Putamen (tissue), 1 donor: ENCODE results near the gene TTC23.

Experiments
- DNase-seq: peaks from one replicate; pipeline ENCODE4 v3.0.0-alpha.2; 2016; ENCODE audit warnings: low spot score

TTC23 gene, protein sequence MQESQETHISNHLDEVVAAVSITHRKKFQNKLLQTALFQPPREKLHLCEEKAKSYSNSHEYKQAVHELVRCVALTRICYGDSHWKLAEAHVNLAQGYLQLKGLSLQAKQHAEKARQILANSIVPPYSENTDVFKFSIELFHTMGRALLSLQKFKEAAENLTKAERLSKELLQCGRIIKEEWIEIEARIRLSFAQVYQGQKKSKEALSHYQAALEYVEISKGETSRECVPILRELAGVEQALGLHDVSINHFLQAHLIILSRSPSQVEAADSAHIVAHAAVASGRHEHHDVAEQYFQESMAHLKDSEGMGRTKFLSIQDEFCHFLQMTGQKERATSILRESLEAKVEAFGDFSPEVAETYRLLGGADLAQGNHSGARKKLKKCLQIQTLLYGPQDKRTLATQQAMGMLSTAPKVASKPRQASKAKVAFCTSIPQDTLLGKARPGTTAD

DNA sequence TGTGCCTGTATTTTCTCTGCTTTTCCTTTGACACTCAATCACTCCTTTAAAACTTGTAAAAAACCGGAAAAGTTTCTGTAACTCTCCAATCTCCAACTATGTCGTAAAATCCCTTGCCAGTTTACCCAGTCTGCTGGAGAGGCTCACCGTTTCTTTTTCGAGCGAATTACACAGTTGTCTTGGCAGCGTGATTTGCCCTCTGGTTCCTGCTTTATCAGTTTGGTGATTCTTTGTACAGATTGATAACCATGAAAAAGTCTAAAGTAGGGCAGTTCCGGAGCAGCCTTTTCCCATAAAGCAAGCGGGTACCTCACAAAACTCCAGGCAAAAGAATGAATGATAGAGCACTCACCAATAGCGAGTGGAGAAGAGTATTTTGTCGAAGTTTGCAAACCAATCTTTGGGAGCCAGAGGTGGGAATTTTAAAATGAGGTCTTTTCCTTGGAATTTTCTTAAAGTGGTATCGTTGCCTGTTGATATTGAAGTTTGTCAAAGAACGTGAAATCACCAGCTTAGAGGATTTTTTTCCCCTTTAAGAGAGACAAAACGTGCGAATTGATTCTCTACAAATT, at the start of gene TTC23:
TSS of gene TTC23 (minus strand) at position 312 of the 572 bp plus-strand sequence. CDS start 20,869 bp downstream, outside the sequence.
- DNase-seq: peak; percentile 77

DNA sequence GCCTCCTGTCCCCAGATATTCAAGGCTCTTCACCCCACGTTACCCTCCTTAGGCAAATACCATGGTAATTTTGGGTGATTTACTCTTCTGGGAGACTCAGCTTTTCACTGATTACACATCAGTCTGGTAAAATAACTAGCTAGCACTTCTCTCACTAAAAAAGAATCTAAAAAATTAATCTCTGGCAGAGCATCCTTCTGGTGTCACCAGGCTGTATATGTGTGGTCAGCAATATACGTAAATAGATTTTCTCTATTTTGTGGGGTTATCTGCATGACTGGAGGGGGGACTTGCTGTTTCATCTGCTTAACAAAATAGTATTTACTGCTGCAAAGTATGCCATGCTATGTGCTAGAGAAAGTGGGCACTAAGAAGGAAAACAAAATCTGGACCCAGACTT, 47.0 kb upstream of the TTC23 start:
- no peak for DNase-seq

DNA sequence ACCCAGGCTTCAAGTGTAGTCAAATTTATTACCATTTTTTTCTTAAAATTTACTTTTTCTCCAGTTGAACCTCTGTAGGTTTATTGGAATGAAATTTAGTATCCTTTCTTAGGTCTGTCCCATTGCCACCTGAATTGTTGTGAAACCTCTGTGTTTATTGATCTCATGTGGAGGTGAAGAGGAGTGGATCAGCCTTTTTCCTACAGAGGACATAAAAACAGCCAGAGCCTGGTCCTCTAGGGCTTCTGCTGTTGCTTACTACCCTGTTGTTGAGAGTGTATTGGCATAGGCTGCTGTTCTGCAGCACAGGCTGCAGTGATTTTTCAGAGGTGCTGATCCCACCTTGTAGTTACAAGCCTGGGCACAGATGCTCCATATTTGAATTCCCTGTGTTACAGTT, 46.5 kb upstream of the TTC23 start:
- no peak for DNase-seq

DNA sequence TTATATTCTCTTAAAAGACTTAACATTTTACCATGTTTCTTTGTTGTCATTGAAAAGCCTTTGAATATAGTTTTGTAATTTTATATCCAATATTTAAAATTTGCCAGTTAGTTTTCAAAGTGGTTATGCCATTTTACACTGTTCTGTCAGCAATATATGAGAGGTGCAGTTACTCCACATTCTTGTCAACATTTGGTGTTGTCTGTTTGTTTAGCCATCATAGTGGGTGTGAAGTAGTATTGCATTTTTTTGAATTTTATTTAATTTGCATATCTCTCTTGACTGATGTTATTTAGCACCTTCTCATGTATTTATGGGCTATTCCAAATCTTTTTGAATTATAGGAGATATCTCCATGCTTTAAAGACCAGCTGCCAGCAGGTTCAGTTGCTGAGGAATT, 42.3 kb upstream of the TTC23 start:
- DNase-seq: no peak

DNA sequence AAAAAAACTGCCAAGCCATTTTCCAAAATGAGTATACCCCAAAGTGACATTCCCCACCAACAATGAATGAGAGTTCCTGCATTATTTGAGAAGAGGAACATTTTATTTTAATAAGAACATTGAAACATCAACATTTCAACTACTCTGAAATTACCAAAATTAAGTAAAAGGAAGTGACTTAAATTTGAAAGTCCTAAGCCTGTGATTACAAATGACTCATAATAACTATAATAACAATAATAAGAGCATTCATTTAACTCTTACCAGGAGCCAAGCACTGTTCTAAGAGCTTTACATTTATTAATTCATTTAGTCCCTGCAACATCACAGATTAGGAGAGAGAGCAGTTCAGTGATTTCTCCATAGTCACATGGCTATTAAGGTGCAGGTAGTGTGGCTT, 34.3 kb upstream of the TTC23 start:
- DNase-seq: no peak

DNA sequence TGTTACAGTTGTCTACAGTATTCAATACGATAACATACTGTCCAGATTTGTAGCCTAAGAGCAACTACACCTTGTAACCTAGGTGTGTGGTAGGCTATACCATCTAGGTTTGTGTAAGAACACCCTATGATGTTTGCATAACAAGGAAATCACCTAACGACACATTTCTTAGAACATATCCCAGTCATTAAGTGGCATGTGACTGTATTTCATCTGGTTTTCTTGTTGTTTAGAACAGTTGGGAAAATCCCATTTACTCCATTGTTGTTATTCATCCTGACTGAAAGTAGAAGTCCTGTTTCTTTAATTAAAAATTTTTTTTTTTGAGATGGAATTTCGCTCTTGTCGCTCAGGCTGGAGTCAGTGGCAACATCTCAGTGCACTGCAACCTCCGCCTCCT, 33.2 kb upstream of the TTC23 start:
- DNase-seq: no peak

DNA sequence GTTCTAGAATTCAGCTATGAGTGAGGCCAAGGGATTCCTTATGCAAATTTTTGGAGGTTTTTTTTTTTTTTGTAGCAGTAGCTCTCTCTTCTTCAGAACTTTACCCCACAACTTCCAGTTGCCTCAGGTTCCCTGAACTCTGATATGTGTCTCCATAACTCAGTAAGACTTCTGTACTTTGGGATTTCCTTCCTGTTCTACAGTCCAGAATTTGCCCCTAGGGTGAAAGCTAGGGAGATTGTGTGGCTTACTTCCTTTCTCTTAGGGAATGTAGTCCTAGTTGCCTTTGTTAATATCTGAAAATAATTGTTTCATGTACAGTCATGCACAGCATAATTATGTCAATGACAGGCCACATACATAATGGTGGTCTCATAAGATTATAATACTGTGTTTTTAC, 32.7 kb upstream of the TTC23 start:
- DNase-seq: no peak

DNA sequence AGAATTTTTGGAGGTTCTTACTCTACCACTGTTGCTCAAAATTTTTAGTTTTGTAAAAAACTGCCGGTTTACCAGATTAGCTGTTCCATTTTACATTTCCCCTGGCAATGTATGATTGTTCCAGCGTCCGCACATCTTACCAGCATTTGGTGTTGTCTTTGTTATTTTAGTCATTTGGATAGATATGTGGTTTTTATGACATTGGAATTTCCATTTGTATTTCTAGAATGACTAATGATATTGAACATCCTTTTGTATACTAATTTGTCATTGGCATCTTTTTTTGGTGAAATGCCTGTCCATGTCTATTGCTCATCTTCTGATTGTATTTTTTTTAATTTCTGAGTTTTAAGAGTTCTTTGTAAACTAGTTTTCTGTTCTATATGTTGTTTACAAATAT, 30.4 kb upstream of the TTC23 start:
- DNase-seq: no peak

DNA sequence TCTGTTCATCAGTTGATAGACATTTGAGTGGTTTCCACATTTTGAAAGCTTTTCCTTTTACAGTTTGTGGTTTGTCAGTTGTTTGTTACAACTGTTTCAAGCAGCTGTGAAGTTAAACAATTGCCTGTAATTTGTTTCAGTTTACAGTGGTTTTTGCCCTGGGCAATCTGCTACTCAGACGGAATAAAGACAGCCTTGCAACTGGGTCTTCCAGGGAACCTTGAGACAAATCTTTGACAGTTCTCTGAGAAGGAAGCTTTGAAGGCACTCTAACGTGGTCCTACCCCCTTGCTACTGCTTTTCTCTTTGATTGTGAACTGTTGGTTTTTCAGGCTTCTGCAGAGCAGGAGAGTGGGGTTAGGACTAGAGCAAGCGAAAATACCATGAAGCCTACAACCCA, 29.9 kb upstream of the TTC23 start:
- DNase-seq: no peak

DNA sequence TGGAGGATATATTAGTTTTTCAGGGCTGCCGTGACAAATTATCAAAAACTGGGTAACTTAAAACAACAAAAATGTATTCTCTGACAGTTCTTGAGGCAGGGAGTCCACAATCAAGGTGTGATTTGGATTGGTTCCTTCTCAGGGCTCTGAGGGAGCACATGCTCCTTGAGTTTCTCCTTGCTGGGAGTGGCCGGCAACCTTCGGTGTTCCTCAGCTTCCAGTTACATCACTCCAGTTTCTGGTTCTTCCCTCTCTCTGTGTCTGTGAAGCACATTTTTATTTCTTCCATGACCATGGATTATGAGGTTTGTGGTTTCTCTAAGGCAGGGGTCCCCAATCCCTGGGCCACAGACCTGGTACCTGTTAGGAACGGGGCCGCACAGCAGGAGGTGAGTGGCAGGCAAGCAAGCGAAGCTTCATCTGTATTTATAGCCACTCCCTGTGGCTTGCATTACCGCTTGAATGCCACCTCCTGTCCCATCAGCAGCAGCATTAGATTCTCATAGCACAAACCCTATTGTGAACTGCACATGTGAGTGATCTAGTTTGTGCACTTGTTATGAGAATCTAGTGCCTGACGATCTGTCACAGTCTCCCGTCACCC, 26.2 kb upstream of the TTC23 start:
- no peak for DNase-seq

DNA sequence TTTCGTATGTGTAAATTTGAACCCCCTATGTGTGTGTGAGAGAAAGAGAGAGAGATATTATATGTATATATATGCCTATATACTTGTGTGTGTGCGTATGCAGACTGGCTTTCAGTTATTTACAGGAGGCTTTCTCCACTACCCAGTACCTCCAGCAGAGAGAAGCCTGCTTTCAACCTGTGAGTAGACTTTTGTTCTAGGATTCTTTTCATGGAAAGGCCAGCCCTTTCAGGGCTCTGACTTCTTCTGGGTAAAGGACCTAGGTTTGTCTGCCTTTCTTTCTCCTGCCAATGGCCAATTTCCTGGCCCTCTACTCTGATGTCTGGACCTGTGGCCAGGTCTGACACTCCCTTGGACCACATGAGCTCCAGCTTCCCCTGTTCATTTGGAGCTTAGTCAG, 25.7 kb upstream of the TTC23 start:
- DNase-seq: no peak

DNA sequence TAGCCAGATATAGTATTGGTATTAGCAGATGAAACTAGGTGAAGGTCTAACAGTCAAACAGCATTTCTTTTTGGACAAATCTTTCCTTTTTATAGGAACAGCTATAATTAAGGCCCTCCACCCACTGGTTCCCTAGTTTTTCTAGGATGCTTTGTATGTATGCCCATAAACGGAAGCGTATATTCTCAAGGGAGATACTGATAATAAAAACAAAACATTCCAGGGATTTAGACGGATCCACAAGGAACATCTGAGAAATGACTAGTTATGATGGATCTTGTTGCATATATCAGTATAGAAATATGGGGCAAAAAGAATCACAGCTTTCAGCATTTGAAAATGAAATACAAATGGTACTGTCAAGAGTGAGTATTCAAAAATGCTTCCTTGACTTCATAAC, 24.4 kb upstream of the TTC23 start:
- DNase-seq: no peak

DNA sequence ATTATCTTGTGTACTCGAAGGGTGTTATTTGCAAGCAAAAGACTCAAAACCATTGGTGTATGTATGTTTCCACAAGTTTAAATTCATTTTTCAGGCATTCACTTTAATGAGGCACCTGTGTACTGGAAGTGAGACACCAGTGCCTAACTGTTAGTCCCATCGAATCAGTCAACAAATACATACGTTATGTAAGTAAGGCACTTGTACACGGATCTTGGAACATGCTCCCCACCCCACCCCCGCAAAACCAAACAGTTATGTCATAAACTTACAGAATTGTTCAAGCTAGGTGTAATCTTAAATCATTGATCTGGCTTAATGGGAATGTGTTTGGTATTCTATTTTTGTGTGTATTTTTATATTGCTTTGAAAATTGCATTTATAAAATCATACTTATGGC, 19.1 kb upstream of the TTC23 start:
- no peak for DNase-seq

DNA sequence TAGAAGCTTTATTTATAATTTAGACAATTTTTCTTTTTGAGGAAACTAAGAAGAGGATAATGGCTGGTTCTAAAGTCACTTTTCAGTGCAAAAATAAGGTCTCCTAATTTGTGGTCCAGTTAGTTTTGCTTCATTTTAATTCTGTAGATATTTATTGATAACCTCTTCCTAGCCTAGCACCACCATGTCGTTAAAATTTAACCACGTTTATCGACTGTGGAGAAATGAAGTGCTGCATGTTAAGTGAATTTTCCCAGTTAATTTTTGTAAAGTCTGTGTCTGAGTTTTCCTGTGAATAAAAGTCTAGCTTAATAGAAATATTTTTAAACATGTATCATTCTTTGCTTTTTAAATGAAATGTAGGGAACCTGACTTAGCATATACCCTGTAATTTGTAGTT, 18.6 kb upstream of the TTC23 start:
- DNase-seq: no peak

DNA sequence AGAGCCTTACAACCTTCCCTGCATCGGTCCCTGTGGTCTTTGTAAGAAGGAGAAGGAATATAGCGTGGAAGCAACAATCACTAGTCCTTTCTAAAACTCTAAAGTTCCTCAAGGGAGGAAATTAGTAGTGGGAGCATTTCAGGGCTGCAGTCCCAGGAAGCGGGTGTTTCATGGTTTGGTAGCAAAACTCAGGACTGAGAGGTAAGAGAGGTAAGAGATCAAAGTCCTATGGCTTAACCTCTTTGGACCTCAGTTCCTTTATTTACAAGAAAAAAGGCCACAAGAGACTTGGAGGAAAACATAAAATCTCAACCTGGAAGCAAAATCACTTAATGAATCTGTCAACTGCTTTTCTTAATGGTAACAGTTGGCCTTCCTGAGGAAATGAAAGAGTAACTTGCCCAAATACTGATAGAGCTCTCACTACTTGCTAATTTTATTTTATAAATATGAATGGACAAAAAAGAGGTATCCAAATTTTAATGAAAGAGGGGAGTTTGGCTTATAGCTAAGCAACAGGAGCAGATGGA, 16.2 kb upstream of the TTC23 start:
- no peak for DNase-seq

DNA sequence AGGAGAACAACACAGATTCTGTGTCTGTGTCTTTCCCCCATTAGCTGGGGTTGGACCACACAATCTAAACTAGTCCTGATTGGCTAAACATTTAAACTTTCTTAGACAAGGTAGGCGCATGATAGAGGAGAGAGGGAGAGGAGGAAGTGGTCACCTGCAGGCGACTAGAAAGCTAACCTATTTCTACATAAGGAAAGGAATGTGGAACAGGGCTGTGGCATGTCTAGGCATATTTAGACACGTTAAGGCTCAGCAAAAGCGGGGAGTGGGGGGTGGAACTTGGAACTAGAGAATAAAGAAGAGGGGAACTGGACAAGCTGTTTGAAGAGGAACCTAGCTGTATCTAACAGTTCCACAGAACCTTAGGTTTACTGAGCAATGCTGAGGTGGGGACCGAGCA, 14.7 kb upstream of the TTC23 start:
- no peak for DNase-seq

DNA sequence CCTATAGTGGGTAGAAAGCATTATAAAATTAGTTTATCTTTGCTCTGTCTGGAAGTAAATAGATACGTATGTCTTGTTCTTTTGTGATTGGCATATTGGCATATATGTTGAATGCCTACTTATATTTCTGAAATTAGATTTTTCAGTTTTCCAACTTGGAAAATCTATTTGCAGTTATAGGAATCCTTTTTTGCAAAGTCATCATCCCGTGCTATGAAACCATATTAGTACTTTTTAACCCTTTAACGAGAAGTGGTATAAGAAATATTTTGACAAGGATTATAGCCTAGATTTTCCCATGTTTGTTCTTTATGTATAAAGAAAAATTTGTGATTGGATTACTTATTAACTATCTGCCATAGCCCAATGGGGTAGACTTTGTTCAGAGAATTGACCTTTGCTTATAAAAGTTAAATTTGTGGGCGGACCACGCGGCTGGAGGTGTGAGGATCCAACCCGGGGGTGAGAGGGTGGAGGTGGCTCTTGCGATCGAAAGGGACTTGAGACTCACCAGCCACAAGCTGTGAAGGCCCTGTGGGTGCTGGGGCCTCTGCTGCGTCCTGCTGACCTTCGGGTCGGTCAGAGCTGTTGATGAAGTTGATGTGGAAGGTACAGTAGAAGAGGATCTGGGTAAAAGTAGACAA, 7.8 kb upstream of the TTC23 start:
- DNase-seq: no peak

DNA sequence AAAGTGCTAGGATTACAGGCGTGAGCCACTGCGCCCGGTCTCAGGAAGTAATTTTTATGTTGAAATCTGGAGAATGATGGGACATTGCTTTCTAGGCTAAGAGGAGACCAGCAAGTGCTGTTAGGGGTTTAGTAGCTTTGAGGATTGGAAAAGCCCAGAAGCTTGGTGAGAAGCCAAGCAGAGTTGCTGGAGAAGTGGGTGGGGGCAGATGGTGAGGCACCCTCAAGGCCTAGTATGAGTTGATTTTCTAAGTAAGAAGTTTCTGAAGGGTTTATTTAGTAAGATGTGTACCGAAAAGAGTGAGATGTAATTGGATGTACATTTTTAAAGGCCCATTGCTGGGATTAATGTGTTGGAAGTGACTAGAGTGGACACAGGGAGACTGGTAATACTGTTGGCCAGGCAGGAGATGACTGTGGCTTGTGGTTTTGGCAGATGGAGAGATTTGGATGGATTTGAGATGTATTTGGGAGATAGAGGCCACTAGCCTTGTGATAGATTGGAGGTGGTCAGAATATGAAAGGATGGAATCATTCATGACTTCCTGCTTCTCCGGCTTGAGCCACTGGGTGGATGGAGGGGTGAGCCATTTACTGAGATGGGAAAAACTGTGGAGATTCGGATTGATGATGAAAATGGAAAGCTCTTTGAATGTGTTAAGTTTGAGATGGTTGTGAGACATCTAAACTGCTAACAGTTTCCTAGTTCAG, 4.2 kb upstream of the TTC23 start:
- no peak for DNase-seq

DNA sequence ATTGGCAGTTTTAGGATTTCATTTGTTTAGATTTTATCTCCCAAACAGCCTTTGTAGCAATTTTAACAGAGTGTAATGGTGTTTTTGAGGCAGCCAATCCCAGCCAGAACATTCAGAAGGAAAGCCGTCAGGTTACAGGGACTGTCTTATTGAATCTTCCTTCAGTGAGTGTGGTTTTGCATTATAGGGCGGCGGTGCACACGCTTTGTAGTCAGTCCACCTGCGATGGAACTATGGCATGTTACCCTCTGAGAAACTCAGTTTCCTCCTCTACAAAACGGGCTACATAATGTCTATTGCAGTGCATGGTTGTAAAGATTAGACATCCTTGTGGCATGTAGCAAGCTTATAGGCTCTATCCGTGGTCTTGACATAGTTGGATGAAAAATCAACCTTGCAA, 2.9 kb upstream of the TTC23 start:
- no peak for DNase-seq

DNA sequence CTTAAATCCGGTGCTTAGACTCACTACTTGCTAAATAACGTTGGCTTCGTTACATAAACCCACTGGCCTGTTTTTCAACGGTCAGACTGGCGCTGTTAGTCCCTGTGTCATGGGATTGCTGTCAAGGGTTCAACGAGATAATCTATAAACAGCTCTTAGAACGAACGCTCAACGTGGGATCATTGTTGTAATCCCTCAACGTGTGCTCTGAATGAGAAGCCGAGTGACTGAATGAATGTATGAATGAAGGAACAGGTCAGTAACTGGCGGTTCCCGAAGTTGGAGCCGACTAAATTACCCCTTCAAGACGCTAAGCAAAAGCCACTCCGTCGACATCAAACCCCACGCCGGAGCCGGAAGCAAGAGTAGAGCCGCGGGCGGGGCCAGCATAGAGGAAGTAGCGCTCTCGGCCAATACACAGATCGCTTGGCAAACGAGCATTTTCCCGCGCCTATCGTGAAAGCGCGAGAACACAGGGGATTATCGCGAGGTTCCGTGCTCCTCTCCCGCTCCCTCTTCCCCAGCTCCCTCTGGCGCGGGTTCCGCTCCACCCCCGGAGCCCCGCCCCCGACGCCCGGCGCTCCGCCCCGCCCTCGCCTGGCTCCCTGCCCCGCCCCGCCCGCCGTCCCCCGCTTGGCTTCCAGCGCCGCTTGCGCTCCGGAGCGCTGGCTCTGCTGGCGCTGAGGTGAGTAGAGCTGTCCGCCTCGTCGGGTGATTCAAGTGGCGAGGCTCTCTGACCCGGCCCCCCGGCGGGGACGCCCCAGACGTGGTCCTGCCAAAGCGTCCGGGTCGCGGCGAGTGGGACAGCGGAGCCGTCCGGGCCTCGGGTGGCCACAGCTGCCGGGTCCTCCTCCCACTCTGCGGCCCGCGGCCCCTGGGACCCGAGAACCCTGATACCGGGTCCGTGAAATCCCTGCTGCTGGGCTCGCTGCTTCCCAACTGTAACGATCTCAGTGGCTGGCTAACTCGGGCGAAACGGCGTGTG, 1.8 kb upstream of the TTC23 start, which contains the start of gene LRRC28:
TSS of gene LRRC28 (plus strand) at position 625 of the 985 bp plus-strand sequence. CDS start 4,477 bp downstream, outside the sequence.
- peak; percentile 99 for DNase-seq

DNA sequence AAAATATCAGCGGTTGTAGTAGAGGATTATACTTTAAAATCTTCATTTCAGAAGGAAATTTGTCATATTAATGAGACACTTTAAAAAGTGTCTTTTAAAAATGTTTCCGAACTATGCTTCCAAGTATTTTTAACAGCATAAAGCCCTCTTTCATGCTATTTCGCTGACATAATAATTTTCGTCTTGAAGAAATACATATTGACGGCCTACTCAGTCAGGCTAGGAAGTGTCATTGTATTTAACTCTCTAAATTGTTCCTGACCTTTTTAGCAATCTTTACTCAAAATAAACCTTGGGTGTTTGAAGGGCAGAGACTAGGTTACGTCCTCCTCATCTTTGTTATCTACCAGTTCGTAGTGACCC, 1.1 kb upstream of the TTC23 start:
- DNase-seq: no peak
